ENCODE results near the gene CTCFL. TPM values are rescaled to one million over a fixed set of nuclear protein-coding genes. Genes with fewer than 3 reads are reported as not detected.
A peak's percentile ranks its signal among the peaks of the same experiment; 100 is the strongest.

Gene CTCFL
- polyA plus RNA-seq, 6 donors from 2014 or later = not detected

GRCh38 chr20:57564951-57565642, 40.2 kb upstream of the CTCFL start:
- no peak overlapping the region for H3K27ac Mint-ChIP-seq
- H3K4me3 Mint-ChIP-seq = no peak overlapping the region
- H3K36me3 Mint-ChIP-seq = no peaks in the 10 kb centered on the region
- H3K27me3 Mint-ChIP-seq = peaks cover 16 to 60% (median 56%) of the 10 kb centered on the region in 3 donors
- no peaks in the 10 kb centered on the region for H3K9me3 Mint-ChIP-seq
- ATAC-seq (ENCODE audit: low read depth in 2 of 2) (no peak), DNase-seq (no peak)
- no peaks in the 10 kb centered on the region for H3K4me1 Mint-ChIP-seq

- peaks cover 16 to 59% (median 59%) of the 10 kb centered on the region in 3 donors for H3K27me3 Mint-ChIP-seq
- H3K4me3 Mint-ChIP-seq = no peak overlapping the region
Measured at GRCh38 chr20:57564180-57564802, 39.4 kb upstream of the CTCFL start.

GRCh38 chr20:57563522-57563921, 38.6 kb upstream of the CTCFL start:
- no peak overlapping the region for H3K4me3 Mint-ChIP-seq
- DNase-seq (no peak), ATAC-seq (ENCODE audit: low read depth in 2 of 2) (no peak)
- no peak overlapping the region for H3K27ac Mint-ChIP-seq
- H3K9me3 Mint-ChIP-seq = no peaks in the 10 kb centered on the region
- H3K36me3 Mint-ChIP-seq = no peaks in the 10 kb centered on the region
- peaks cover 16 to 59% (median 55%) of the 10 kb centered on the region in 3 donors for H3K27me3 Mint-ChIP-seq
- no peaks in the 10 kb centered on the region for H3K4me1 Mint-ChIP-seq

More at GRCh38 chr20:57564180-57564802, 39.4 kb upstream of the CTCFL start:
- no peak overlapping the region for H3K27ac Mint-ChIP-seq
- H3K9me3 Mint-ChIP-seq = no peaks in the 10 kb centered on the region
- DNase-seq = no peak
- H3K36me3 Mint-ChIP-seq = no peaks in the 10 kb centered on the region
- ATAC-seq (ENCODE audit: low read depth in 2 of 2) = no peak
- H3K4me1 Mint-ChIP-seq = no peaks in the 10 kb centered on the region

- peak overlapping the region in 1 of 8 donors; percentile 9 for H3K4me3 Mint-ChIP-seq
- H3K9me3 Mint-ChIP-seq = no peaks in the 10 kb centered on the region
- H3K4me1 Mint-ChIP-seq = no peaks in the 10 kb centered on the region
- H3K27me3 Mint-ChIP-seq = peaks cover 12 to 58% (median 55%) of the 10 kb centered on the region in 3 donors
- no peaks in the 10 kb centered on the region for H3K36me3 Mint-ChIP-seq
- no peak overlapping the region for H3K27ac Mint-ChIP-seq
- no peak for ATAC-seq (ENCODE audit: low read depth in 2 of 2)
- no peak for DNase-seq
Measured at GRCh38 chr20:57562541-57563465, 37.9 kb upstream of the CTCFL start.

GRCh38 chr20:57561356-57562279, 36.7 kb upstream of the CTCFL start:
- no peaks in the 10 kb centered on the region for H3K36me3 Mint-ChIP-seq
- H3K4me1 Mint-ChIP-seq = no peaks in the 10 kb centered on the region
- no peak for DNase-seq
- no peak overlapping the region for H3K4me3 Mint-ChIP-seq
- H3K27me3 Mint-ChIP-seq = peaks cover 14 to 61% (median 57%) of the 10 kb centered on the region in 3 donors
- no peak for ATAC-seq (ENCODE audit: low read depth in 2 of 2)
- no peak overlapping the region for H3K27ac Mint-ChIP-seq
- H3K9me3 Mint-ChIP-seq = no peaks in the 10 kb centered on the region

- Mint-ChIP-seq H3K4me1 (no peaks in the 10 kb centered on the region), H3K27me3 (peaks cover 10 to 65% (median 60%) of the 10 kb centered on the region in 3 donors), H3K4me3 (no peak within 1 kb of the TSS), H3K27ac (peak within 1 kb of the TSS in 1 of 6 donors; percentile 37), H3K9me3 (no peaks in the 10 kb centered on the region), H3K36me3 (no peaks in the 10 kb centered on the region)
- ATAC-seq (ENCODE audit: low read depth in 2 of 2) (no peak), DNase-seq (no peak)
Measured at GRCh38 chr20:57560554-57561355, 35.8 kb upstream of the CTCFL start, which contains the start of gene PCK1. TSS of gene PCK1 (plus strand) at chr20:57561110. CDS start at chr20:57561412, 302 bp downstream.

- no peaks in the 10 kb centered on the region for H3K9me3 Mint-ChIP-seq
- DNase-seq = no peak
- H3K27ac Mint-ChIP-seq = no peak overlapping the region
- no peak for ATAC-seq (ENCODE audit: low read depth in 2 of 2)
- H3K4me3 Mint-ChIP-seq = no peak overlapping the region
- H3K27me3 Mint-ChIP-seq = peaks cover 16 to 65% (median 53%) of the 10 kb centered on the region in 3 donors
- H3K4me1 Mint-ChIP-seq = no peaks in the 10 kb centered on the region
- H3K36me3 Mint-ChIP-seq = no peaks in the 10 kb centered on the region
Measured at GRCh38 chr20:57559658-57560553, 35.0 kb upstream of the CTCFL start.

- H3K4me3 Mint-ChIP-seq = no peak overlapping the region
- no peak overlapping the region for H3K27ac Mint-ChIP-seq
- no peak for ATAC-seq (ENCODE audit: low read depth in 2 of 2)
- H3K36me3 Mint-ChIP-seq = no peaks in the 10 kb centered on the region
- no peaks in the 10 kb centered on the region for H3K4me1 Mint-ChIP-seq
- H3K27me3 Mint-ChIP-seq = peaks cover 19 to 62% (median 53%) of the 10 kb centered on the region in 3 donors
- H3K9me3 Mint-ChIP-seq = no peaks in the 10 kb centered on the region
- no peak for DNase-seq
Measured at GRCh38 chr20:57559289-57559634, 34.3 kb upstream of the CTCFL start.

GRCh38 chr20:57558614-57559288, 33.8 kb upstream of the CTCFL start:
- no peak overlapping the region for H3K4me3 Mint-ChIP-seq
- no peaks in the 10 kb centered on the region for H3K4me1 Mint-ChIP-seq
- H3K36me3 Mint-ChIP-seq = no peaks in the 10 kb centered on the region
- ATAC-seq (ENCODE audit: low read depth in 2 of 2) = no peak
- H3K9me3 Mint-ChIP-seq = no peaks in the 10 kb centered on the region
- peak overlapping the region in 1 of 6 donors; percentile 38 for H3K27ac Mint-ChIP-seq
- DNase-seq = no peak
- H3K27me3 Mint-ChIP-seq = peaks cover 23 to 62% (median 58%) of the 10 kb centered on the region in 3 donors

- Mint-ChIP-seq H3K4me1 (no peaks in the 10 kb centered on the region), H3K9me3 (no peaks in the 10 kb centered on the region), H3K4me3 (no peak overlapping the region), H3K27ac (peak overlapping the region in 1 of 6 donors; percentile 38), H3K36me3 (no peaks in the 10 kb centered on the region), H3K27me3 (peaks cover 23 to 62% (median 59%) of the 10 kb centered on the region in 3 donors)
- DNase-seq (no peak), ATAC-seq (ENCODE audit: low read depth in 2 of 2) (no peak)
Measured at GRCh38 chr20:57557926-57558613, 33.1 kb upstream of the CTCFL start.

- Mint-ChIP-seq H3K4me1 (no peaks in the 10 kb centered on the region), H3K9me3 (no peaks in the 10 kb centered on the region), H3K4me3 (no peak overlapping the region), H3K36me3 (no peaks in the 10 kb centered on the region), H3K27ac (no peak overlapping the region), H3K27me3 (peaks cover 20 to 61% (median 56%) of the 10 kb centered on the region in 3 donors)
- no peak for ATAC-seq (ENCODE audit: low read depth in 2 of 2)
- DNase-seq = no peak
Measured at GRCh38 chr20:57556980-57557274, 32.0 kb upstream of the CTCFL start.

Measured in naive B cell (primary cell).